ENCODE data around the gene MAPK1.
"Not testable (repeated sequence)": the region's sequence is repeated elsewhere in the genome, so short reads cannot be mapped to it uniquely, and the experiment has no call there.

MAPK1 gene

DNA sequence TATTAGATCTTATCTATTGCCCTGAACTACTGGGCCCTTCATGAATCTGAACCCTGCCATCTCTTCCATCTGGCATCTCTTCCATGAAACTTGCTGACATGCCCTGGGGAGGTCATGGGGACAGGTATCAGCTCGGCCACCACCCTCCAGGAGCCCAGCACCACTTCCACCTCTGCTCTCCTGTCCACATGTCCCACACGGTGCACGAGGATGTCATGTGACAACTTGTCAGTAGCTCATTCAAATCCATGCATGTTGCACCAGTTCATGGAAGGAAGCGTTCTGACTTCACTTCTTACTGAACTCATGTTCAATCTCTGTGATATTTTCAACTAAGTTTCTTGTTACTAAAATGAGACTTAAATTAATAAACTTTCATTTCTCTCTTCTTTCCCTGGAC lies 148.4 kb downstream of the MAPK1 start:
- no peak for DNase-seq

DNA sequence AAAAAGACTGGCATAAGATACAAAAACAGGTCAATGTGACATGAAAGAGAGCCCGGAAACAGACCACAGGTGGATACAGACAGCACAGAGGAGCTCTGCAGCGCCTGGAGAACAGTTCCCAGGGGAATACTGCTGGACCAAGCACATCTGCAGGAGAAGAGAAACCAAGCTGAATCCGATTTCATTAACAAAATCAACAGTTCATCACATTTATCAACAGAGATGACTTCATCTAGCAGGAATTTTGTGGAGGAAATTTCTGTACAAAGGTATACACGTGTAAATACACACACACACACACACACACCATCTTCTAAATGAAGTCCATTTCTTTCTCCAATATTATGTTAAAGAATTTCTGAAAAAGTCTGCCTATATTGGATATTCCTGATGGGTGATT lies 148.9 kb downstream of the MAPK1 start:
- no peak for DNase-seq

DNA sequence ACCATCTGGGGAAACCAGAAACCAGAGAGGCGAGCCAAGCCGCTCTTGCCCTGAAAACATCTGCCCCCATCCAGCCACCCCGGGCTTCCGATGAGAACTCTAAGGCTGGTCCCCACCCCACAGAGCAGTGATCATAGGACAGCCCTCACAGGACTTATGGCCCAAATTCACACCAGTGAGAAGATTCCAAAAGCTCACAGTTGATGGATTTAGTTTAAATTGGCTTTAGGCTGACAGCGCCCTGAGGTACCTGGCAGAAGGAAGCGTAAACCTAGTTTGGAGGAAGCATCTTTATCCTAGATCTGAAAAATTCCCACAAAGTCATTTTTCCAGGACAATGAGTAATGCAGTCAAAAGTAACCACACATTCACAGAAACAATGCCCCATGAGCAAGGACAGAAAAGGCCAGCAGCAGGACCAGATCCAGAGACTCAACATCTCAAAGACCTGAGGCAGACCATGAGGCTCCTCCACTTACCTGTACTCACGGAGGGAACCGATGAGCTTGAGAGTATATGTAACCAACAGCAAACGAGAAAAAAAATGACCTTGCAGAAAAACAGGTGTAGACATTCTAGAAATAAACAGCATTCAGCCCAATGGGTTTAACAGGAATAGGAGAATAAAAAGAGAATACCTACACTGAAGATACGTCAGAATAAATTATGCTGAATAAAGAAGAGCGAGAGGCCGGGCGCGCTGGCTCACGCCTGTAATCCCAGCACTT lies 150.9 kb downstream of the MAPK1 start:
- DNase-seq = not testable (repeated sequence)

DNA sequence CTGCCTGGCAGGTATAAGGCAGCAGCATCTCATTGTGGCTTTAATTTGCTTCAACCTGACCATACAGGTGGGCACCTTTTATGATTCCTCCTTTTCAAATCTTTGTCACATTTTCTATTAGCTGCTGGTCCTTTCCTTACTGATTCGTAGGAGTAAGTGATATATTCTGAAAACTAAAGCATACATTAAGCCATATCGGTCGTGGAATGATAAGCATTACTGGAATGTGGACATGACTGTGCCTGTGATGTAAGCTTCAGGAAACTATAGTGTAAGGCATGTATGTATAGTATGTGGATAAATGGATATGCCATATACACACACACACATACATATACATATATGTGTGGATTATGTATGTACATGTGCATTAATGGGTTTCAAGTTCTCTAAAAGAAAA lies 152.7 kb downstream of the MAPK1 start:
- no peak for DNase-seq

DNA sequence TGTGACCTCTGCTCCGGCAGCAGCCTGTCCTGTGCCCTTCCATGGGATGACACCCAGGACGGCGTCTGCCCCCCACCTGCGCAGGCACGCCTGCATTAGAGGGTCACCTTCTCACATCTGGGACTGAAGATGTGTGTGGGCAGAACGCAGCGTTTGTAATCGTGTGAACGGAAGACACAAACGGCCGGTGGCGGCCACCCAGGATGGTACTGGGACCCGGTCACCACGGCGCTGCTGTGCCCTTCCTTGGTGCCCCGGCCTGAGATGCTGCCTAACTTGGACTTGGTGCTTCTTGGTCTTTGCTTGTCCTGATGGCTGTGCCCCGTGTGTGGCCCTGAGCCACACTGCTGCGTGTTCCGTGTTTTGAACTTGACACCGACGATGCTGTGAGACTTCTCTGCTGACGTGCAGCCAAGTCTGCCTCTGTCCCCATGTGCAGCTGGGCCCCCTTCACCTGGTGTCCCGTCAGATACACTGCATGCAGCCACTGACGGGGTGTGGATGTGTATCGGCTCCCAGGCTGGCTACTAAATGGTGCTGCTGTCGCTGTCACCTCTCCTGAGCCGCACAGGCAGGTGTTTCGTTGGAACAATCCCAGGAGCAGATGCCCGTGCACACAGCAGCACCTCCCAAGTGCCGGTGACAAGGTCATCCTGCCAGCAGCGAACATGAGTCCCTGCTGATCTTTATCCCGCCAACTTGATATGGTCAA lies 153.2 kb downstream of the MAPK1 start:
- DNase-seq = no peak

DNA sequence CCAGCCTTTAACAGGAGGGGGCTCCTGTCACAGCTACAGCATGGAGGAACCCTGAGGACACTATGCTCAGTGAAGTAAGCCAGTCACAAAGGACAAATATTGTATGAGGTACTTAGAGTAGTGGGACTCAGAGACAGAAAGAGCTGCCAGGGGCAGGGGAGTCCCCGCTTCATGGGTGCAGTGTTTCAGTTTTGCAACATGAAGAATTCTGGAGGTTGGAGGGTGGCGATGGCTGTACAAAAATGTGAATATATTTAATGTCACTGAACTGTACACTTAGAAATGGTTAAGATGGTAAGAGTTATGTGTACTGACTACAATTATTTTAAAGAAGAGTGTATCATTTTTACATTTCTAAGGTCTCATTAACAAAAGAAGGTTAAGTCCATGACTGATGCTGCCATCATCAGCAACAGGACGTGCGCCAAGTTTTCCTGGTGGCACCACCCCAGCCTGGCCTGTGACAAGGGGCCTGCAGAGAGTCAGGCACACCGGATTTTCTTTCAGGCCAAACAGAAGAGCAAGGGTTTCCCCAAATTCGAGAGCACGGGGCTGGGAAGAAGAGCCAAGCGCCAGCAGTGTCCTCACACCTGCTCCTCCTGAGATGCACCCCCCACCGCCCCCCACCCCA lies 153.9 kb downstream of the MAPK1 start:
- no peak for DNase-seq

DNA sequence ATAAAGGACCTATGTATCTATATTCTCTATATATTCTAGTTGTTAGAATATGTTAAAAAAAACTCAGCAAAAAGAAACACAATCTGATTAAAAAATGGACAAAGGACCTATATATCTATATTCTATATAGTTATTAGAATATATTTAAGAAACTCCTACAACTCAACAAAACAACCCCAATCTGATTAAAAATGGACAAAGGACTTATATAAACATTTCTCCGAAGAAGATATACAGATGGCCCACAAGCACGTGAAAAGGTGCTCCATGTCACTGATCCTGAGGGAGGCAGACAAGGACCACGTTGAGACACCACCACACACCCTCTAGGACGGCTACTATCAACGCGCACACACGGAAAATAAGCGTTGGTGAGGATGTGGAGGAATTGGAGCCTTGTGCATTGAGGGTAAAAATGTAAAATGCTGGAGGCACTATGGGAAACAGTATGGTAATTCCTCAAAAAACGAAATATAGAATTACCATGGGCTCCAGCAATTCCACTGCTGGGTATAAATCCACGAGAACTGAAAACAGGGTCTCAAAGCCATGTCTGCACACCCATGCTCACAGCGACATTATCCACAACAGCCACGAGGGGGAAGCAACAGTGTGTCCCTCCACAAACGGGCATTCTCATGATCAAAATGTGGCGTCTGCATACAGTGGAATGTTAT lies 154.6 kb downstream of the MAPK1 start:
- DNase-seq = no peak

DNA sequence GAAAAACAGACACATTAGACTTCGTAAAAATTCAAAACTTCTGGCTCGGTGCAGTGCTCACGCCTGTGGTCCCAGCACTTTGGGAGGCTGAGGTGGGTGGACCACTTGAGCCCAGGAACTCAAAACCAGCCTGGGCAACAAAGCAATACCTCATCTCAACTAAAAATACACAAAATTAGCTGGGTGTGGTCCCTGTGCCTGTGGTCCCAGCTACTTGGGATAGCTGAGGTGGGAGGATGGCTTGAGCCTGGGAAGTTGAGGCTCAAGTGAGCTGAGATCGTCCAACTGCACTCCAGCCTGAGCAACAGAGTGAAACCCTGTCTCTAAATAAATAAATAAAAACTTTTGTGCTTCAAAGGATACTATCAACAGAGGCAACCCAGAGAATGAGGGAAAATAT lies 155.6 kb downstream of the MAPK1 start:
- no peak for DNase-seq

DNA sequence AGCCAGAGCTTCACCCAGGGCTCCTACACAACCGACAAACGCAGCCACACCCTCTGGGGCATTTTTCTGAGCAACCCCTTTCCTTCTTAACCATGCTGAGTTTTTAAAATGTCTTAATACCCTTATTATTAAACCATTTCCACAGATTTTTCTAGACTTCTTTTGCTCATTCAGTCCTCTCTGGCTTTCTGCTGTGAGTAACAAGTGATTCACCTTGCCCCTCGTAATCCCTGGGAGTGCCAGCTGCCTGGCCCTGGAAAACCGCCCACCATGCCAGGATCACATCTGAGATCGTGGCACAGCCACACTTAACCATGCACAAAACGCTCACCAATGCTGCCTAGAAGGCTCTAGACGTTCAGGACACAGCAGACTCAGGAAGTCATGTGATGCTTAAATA lies 157.3 kb downstream of the MAPK1 start:
- no peak for DNase-seq

DNA sequence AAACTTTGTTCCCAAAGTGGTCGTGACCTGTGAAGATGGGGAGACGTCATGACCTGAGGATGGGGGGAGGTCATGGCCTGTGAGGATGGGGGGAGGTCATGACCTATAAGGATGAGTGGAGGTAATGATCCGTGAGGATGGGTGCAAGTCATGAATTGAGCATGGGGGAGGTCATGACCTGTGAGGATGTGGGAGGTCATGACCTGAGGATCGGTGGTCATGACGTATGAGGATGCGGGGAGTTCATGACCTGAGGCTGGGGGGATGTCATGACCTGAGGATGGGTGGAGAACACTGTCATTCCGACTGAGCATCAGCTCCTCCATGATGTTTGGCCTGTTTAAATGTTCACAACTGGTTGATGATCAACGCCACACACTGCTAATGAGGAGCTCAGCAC lies 157.8 kb downstream of the MAPK1 start:
- DNase-seq = no peak

DNA sequence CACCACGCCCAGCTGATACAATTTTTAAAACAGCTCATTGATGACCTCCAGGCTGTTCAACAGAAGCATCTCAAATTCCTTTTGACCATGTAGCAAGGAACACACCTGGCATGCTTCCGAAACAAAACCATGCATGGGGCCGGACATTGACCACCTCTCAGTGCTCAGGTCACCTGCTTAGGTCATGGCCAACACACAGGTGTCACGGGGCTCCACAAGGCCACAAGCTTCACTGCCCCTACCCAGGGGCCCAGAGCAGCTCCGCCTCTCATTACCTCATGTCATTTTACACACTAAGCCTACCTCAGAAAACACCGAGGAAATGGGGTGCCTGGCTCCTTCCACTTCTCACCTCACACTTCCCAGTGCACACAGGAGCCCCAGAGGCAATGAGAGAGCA lies 158.5 kb downstream of the MAPK1 start:
- no peak for DNase-seq

DNA sequence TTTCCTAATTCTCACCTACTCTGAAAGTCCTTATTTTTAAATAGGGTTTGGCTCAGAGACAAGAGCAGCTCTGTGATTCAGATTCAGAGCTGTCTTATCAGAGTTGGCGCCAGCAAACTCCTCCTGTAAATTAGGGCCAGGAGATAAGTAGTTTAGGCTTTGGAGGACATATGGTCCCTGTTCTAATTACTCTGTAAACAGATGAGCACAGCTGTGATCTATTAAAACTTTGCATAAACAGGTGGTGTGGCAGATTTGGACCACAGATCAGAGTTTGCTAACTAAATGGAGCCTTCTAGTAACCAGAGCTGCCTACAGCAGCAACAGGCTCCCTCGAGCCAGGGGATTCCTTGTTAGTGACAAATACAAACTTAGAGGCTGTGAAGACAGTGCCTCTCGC lies 159.8 kb downstream of the MAPK1 start:
- DNase-seq = no peak
